CD4-positive, alpha-beta T cell treated with Interleukin-10 for 1 hour (primary cell): Measurements from ENCODE around the gene SOX4.
A peak's percentile ranks its signal among the peaks of the same experiment; 100 is the strongest.

Source experiments
- DNase-seq: peaks from one replicate; pipeline ENCODE4 v3.0.0-alpha.2; 2020

The SOX4 gene

GRCh38 chr6:21594416-21595281, 1.1 kb downstream of the SOX4 start:
- DNase-seq, result peak; percentile 23

DNA sequence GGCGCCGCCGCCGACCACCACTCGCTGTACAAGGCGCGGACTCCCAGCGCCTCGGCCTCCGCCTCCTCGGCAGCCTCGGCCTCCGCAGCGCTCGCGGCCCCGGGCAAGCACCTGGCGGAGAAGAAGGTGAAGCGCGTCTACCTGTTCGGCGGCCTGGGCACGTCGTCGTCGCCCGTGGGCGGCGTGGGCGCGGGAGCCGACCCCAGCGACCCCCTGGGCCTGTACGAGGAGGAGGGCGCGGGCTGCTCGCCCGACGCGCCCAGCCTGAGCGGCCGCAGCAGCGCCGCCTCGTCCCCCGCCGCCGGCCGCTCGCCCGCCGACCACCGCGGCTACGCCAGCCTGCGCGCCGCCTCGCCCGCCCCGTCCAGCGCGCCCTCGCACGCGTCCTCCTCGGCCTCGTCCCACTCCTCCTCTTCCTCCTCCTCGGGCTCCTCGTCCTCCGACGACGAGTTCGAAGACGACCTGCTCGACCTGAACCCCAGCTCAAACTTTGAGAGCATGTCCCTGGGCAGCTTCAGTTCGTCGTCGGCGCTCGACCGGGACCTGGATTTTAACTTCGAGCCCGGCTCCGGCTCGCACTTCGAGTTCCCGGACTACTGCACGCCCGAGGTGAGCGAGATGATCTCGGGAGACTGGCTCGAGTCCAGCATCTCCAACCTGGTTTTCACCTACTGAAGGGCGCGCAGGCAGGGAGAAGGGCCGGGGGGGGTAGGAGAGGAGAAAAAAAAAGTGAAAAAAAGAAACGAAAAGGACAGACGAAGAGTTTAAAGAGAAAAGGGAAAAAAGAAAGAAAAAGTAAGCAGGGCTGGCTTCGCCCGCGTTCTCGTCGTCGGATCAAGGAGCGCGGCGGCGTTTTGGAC, 2.0 kb downstream of the SOX4 start:
- peak; percentile 6 for DNase-seq

DNA sequence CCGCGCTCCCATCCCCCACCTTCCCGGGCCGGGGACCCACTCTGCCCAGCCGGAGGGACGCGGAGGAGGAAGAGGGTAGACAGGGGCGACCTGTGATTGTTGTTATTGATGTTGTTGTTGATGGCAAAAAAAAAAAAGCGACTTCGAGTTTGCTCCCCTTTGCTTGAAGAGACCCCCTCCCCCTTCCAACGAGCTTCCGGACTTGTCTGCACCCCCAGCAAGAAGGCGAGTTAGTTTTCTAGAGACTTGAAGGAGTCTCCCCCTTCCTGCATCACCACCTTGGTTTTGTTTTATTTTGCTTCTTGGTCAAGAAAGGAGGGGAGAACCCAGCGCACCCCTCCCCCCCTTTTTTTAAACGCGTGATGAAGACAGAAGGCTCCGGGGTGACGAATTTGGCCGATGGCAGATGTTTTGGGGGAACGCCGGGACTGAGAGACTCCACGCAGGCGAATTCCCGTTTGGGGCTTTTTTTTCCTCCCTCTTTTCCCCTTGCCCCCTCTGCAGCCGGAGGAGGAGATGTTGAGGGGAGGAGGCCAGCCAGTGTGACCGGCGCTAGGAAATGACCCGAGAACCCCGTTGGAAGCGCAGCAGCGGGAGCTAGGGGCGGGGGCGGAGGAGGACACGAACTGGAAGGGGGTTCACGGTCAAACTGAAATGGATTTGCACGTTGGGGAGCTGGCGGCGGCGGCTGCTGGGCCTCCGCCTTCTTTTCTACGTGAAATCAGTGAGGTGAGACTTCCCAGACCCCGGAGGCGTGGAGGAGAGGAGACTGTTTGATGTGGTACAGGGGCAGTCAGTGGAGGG, 2.8 kb downstream of the SOX4 start:
- DNase-seq, result peak; percentile 29

GRCh38 chr6:21596949-21597682, 3.6 kb downstream of the SOX4 start:
- peak; percentile 5 for DNase-seq

DNA sequence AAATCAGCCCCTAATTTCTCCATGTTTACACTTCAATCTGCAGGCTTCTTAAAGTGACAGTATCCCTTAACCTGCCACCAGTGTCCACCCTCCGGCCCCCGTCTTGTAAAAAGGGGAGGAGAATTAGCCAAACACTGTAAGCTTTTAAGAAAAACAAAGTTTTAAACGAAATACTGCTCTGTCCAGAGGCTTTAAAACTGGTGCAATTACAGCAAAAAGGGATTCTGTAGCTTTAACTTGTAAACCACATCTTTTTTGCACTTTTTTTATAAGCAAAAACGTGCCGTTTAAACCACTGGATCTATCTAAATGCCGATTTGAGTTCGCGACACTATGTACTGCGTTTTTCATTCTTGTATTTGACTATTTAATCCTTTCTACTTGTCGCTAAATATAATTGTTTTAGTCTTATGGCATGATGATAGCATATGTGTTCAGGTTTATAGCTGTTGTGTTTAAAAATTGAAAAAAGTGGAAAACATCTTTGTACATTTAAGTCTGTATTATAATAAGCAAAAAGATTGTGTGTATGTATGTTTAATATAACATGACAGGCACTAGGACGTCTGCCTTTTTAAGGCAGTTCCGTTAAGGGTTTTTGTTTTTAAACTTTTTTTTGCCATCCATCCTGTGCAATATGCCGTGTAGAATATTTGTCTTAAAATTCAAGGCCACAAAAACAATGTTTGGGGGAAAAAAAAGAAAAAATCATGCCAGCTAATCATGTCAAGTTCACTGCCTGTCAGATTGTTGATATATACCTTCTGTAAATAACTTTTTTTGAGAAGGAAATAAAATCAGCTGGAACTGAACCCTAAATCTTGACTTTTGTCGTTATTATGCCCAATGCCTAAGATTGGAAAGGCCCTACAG, 4.5 kb downstream of the SOX4 start:
- no peak for DNase-seq

DNA sequence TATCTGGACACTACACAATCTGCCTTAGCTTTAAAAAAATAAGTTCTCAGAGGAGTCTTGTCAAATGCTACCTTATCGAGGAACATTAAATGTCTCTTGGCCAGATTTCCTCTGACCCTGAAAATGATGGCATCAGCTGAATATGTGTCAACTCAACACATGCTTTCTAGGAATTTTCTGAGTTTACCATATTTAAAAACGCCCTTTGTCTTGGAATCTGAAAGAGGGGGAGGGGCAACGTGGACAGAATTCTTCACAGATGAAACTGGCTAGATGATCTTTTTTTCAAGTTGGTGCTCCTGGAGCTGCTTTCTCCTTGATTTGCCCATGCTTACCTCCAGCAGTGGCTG, 5.1 kb downstream of the SOX4 start:
- no peak for DNase-seq

DNA sequence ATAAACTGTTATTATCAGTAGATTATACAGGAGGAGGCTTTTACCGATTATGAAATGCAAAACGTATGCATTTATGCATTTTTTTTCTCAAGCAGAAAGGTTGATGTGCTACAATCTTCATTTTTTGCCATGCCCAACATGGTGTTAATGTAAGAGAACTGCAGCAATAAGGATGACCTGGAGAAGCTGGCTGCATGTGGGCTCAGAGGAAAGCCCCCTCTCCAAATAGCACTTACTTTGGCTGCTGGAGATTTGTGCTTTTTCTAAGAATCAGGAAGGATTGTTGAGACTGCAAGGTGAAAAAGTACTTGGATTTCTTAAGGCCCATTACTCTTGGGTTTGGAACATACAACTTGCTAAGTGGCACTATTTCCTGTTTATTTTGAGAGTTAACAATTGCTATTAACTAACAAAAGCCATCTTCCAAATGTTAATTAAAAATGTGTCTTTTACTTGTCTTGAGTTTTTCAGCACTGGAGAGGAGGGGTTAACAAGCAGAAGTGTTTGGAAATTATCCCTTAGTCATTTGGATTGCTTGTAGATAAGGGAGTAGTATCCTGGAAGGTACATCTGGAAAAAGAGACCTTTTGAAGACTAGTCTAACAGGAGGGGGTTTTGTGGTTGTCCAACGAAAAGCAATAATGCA, 5.6 kb downstream of the SOX4 start:
- DNase-seq, result no peak

DNA sequence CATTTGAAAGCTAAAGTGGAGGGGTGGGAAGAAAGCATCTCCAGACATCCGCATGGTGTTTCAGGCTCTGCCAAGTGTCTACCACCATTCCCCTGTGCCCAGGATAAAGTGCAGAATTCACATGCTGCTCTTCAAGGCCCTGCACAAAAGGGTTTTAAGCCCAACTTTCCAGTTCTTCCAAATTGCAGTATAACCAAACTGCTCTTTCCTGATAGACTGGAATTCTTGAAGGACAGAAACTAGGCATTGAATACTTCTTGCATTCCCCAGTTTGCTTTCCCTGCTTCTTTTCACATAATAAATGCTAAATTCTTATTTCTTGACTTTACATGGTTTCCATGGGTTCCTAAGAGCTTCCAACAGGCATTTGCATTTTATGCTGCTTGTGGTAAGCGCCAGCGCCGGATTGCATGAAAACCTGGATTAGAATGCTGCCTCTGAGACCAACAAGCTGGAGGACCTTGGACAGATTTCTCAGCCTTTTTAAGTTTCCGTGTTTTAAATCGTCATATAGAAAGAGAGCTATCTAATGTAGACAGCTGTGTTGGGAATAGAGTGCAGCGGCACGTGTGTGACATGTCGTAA, 7.9 kb downstream of the SOX4 start:
- no peak for DNase-seq

DNA sequence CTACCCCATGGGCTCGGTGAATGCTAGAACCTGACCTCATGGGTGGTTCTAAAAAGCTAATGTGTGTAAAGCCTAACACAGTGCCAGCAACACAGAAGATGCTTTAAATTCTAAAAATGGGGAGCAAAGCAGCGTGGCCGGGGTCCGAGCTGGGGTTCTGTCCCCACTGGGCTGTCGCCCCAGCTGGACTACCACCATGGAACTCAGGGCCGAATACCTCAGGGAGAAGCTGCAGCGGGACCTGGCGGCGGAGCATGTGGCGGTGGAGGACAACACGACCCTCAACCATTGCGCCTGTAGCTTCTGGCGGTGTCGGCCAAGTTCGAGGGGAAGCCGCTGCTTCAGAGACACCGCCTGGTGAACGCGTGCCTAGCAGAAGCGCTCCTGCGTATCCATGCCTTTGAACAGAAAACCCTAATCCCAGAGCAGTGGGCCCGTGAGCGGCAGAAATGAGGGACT, 8.4 kb downstream of the SOX4 start:
- no peak for DNase-seq

DNA sequence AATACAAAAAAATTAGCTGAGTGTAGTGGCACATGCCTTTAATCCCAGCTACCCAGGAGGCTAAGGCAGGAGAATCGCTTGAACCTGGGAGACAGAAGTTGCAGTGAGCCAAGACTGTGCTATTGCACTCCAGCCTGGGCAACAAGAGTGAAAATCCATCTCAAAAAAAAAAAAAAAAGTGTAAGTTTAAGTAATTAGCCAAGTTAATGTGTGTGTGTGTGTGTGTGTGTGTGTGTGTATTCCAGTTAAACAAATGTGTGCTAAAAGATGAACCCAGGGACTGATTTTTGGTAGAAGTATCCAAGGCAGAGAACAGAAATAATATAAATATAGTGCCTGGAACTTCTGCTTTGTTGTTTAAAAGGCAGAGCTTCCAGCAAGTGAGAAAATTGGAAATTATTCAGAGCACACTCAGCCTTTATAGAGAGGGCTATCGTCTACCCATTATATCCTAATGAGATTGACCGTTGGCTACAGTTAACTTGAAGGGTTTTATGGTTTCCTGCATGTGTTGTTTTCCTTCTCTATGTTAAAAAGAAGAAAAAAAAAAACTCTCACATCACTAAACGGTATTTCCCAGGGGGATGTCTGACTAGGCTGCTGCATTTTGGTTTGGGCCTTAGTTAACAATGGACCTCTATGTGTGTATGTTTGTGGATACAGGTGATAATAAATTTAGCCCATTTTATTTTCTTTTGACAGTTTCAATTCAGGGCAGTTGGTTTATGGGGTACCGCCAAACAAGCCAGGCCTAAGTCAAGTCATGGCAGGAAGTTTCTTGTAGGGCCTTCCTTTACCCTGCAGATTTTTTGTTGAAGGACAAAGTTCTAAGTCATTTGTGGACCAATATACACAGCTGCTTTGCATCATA, 9.8 kb downstream of the SOX4 start:
- no peak for DNase-seq

- no peak for DNase-seq
Measured at GRCh38 chr6:21604081-21604480, 10.5 kb downstream of the SOX4 start.

GRCh38 chr6:21605166-21605565, 11.6 kb downstream of the SOX4 start:
- no peak for DNase-seq

- DNase-seq, result no peak
Measured at GRCh38 chr6:21608601-21609000, 15.1 kb downstream of the SOX4 start.

- no peak for DNase-seq
Measured at GRCh38 chr6:21609881-21610329, 16.4 kb downstream of the SOX4 start.

GRCh38 chr6:21610341-21610740, 16.8 kb downstream of the SOX4 start:
- no peak for DNase-seq

- DNase-seq, result no peak
Measured at GRCh38 chr6:21611485-21611884, 17.9 kb downstream of the SOX4 start.

DNA sequence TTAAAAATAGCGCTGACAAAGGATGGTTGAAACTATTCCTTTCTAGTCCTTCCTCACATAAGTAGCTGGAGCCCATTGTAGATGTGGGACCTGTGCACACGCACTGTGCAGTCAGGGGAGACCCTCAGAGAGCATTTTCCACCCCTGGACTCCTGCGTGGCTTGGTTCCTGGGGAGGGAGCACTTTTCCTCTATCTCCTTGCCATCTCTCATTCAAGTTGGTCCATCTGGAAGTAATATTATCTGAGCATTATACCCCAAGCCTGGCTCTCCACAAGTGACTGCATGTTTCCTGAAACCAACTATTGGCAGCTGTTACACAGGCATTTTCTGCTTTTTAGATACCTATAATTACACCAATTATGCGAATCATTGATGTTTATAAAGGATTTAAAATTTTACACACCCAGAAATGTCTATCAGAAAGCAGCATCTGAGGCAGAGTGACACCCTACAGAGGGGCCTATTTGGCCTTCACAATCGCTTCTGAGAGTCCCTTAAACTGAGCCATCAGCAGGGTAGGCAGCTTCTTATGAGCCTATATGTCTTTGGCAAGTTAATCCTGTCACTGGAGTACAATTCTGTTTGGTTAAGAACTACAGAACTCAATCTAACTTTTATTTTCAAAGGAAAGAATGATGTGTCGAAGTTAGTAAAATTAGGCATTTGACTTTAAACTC, 18.7 kb downstream of the SOX4 start:
- no peak for DNase-seq

GRCh38 chr6:21613809-21614208, 20.3 kb downstream of the SOX4 start:
- DNase-seq, result no peak

DNA sequence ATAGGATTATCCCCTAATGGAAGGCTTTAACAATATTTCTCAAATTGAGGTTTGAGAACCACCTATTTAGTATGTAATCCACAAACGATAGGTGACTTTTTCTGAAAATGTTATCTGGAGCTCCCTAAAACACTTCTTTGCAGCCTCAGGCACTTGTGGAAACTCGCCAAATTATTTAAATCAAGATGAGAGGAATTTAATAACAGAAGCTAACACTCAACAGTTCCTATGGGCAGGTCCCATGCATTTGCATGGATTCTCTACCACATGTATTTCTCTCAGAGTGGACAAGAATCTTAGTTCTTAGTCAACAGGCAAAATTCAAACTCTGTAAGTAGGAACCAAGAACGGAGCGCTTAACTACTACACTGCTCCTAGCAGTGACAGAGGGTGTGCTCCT, 20.7 kb downstream of the SOX4 start:
- DNase-seq, result no peak
